ENCODE data around the gene ETS1. TPM values are rescaled to one million over a fixed set of nuclear protein-coding genes. Genes with fewer than 3 reads are reported as not detected.

ETS1 gene
- total and polyA plus RNA-seq, 12 donors: 9.6 to 61.7 (median 43.1) TPM

DNA sequence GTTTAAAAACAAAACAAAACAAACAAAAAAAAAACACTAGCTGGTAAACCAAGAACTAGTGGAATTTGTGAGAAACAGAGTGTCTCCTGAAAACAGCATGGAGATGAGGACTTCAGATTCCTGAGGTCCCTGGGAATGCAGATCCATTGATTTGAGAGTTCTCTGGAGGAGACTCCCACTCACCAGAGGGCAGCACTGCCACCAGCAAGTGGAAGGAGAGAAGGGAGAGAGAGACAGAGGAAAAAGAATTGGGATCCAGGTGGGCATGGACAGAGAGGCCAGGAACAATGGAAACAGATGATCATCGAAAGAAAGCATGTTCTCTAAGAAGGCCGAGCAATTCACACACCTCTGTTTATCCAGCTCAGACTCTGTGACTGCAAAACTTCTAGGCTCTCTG, 31.8 kb downstream of the ETS1 start:
- 68 to 96% (median 83%) methylated on average over 2 of the region's 2 CpGs for WGBS, 4 donors
- Histone ChIP-seq H3K4me1 (replicated peaks in 1 of 2) (peaks cover 0 to 8% of the 10 kb centered on the region in 2 donors), H3K9me3 (replicated peaks in 1 of 3) (no peaks in the 10 kb centered on the region), H3K4me3 (no peak overlapping the region), H3K27ac (no peak overlapping the region), H3K36me3 (replicated peaks in 1 of 2) (no peaks in the 10 kb centered on the region), H3K27me3 (no peaks in the 10 kb centered on the region)
- TF ChIP-seq, protein P1, sequence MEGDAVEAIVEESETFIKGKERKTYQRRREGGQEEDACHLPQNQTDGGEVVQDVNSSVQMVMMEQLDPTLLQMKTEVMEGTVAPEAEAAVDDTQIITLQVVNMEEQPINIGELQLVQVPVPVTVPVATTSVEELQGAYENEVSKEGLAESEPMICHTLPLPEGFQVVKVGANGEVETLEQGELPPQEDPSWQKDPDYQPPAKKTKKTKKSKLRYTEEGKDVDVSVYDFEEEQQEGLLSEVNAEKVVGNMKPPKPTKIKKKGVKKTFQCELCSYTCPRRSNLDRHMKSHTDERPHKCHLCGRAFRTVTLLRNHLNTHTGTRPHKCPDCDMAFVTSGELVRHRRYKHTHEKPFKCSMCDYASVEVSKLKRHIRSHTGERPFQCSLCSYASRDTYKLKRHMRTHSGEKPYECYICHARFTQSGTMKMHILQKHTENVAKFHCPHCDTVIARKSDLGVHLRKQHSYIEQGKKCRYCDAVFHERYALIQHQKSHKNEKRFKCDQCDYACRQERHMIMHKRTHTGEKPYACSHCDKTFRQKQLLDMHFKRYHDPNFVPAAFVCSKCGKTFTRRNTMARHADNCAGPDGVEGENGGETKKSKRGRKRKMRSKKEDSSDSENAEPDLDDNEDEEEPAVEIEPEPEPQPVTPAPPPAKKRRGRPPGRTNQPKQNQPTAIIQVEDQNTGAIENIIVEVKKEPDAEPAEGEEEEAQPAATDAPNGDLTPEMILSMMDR (IDR thresholded peaks at IDR 0.05): peak in 2 of 6 experiments; percentile 7 to 24
- no peak for TF ChIP-seq POLR2A (IDR thresholded peaks at IDR 0.05)
- intact Hi-C loops (cut with DNase I): no loop called here
- no peak for DNase-seq

DNA sequence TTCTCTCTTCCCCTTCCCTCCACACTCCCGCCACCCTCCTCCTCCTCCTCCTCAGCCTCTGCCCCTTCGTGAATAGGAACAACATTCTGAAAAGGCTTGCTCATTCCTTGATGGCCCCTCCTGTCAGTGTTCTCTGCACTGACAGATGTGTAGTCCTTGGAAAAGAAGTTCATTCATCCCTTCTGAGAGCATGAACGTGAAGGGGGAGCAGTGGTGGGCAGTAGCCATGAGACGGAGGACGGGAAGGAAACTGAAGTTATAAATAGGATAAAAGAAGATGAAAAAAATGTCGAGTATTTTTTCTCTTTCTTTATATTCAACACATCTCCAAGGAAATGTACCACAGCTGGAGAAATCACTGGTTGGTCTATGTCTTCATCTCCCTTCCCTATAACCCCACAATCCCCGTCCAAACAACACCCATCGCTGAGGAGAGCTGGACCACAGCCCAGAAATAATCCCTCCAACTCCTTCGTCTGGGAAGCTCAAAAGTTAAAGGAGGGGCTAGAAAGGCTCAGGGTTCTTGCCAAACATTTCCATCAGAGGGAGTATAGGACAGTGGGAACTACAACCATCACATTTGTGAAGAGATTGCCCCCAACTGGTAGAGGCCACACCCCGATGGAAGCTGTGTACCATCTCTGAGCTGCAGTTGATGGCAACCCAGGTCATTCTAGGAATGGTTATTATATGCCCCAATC, 33.5 kb downstream of the ETS1 start:
- Histone ChIP-seq H3K9me3 (replicated peaks in 1 of 3) (no peaks in the 10 kb centered on the region), H3K27me3 (no peaks in the 10 kb centered on the region), H3K4me3 (no peak overlapping the region), H3K27ac (peak overlapping the region in 1 of 5 donors; percentile 12), H3K4me1 (replicated peaks in 1 of 2) (peaks cover 4 to 13% of the 10 kb centered on the region in 2 donors), H3K36me3 (replicated peaks in 1 of 2) (no peaks in the 10 kb centered on the region)
- DNase-seq: no peak
- TF ChIP-seq POLR2A (IDR thresholded peaks at IDR 0.05): no peak
- TF ChIP-seq, protein P1 (IDR thresholded peaks at IDR 0.05): no peak
- WGBS, 4 donors: 24 to 34% (median 31%) methylated on average over 9 to 10 of the region's 10 CpGs
- intact Hi-C loops (cut with DNase I): no loop called here

DNA sequence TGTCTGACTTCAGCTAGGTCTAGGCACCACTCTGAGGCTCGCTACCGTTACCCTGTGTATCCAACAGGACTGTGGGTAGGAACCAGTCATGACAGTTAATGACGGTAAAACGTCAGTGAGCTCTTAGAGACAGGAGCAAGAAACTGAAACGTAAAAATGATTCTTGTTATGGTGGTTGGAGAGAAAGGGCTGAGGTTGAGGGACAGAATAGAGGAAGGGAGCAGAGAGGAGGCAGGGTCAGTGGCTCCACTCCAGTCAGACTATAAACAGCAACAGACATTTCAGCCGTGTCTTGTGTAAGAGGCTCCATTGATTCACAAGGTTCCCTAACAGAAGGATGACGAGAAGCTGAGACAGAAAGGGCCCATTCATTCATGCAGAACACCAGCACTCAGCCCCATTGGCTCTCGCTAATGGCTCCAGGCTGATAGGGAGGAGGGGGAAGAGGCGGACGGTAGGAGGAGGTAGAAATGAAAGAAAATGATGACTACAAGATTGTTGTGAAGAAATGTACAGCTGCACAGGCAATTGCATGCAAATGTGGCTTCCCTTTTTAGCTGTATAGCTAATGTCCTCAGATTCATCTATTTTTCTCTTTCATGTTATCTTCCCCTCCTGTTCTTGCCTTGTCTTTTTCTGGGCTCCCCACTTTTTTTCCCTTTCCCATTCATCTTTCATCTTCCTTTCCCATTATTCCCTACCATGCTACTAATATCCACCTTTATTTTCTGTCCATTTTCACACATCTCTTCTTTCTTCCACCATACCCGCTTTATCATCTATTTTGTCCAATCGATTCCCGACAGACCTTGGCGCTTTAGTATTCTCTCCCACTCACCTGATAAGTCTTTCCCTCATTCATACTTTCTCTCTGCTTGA, 34.3 kb downstream of the ETS1 start:
- DNase-seq: peak in 1 of 7 donors; percentile 8
- Histone ChIP-seq H3K36me3 (replicated peaks in 1 of 2) (no peaks in the 10 kb centered on the region), H3K27ac (peak overlapping the region in 2 of 5 donors; percentile 12 to 46), H3K4me3 (no peak overlapping the region), H3K27me3 (no peaks in the 10 kb centered on the region), H3K9me3 (replicated peaks in 1 of 3) (no peaks in the 10 kb centered on the region), H3K4me1 (replicated peaks in 1 of 2) (peaks cover 10 to 21% of the 10 kb centered on the region in 2 donors)
- intact Hi-C loops (cut with DNase I): no loop called here
- TF ChIP-seq, protein P1 (IDR thresholded peaks at IDR 0.05): no peak
- TF ChIP-seq POLR2A (IDR thresholded peaks at IDR 0.05): no peak
- WGBS, 4 donors: 66 to 69% (median 68%) methylated on average over 14 of the region's 14 CpGs

DNA sequence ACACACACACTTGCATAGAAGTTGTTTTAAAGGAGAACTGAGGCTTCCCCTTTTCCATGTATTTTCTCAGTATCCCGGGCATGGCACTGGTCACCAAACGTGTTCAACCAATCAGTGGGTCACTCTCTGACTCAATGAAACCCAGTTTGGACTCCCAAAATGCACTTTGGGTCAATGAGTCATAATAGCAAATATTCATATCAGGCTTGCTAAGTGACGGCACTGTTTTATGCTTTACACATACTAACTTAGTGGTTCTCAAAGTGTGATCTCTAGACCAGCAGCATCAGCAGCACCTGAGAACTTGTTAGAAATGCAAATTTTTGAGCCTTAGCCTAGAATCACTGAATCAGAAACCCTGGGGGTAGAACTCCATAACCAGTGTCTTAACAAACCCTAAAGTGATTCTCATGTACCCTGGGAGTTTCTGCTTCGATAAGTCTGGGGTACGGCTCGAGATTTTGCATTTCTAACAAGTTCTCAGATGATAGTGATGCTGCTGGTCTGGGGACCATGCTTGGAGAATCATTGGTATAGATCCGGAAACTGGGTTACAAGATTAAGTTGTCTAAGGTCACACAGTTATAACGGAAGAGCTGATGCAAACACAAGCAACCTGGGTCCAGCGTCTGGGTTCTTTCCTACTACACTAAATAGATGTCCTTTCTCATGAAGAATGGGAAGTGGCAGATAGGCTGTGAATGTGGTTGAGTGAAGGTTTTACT, 35.6 kb downstream of the ETS1 start:
- Histone ChIP-seq H3K4me3 (no peak overlapping the region), H3K27ac (no peak overlapping the region), H3K9me3 (replicated peaks in 1 of 3) (no peaks in the 10 kb centered on the region), H3K27me3 (no peaks in the 10 kb centered on the region), H3K36me3 (replicated peaks in 1 of 2) (no peaks in the 10 kb centered on the region), H3K4me1 (replicated peaks in 1 of 2) (peaks cover 10 to 21% of the 10 kb centered on the region in 2 donors)
- TF ChIP-seq POLR2A (IDR thresholded peaks at IDR 0.05): no peak
- TF ChIP-seq, protein P1 (IDR thresholded peaks at IDR 0.05): no peak
- intact Hi-C loops (cut with DNase I): no loop called here
- DNase-seq: no peak
- 73 to 82% (median 78%) methylated on average over 9 of the region's 9 CpGs for WGBS, 4 donors

Data from adrenal gland (tissue), 12 donors.